ENCODE measurements around the gene TH.
"Not testable (repeated sequence)": the region's sequence is repeated elsewhere in the genome, so short reads cannot be mapped to it uniquely, and the experiment has no call there.

TH gene

GRCh38 chr11:2127482-2128129 is 44.0 kb downstream of the TH start:
- DNase-seq: no peak

GRCh38 chr11:2126520-2127085 is 45.0 kb downstream of the TH start:
- no peak for DNase-seq

DNA sequence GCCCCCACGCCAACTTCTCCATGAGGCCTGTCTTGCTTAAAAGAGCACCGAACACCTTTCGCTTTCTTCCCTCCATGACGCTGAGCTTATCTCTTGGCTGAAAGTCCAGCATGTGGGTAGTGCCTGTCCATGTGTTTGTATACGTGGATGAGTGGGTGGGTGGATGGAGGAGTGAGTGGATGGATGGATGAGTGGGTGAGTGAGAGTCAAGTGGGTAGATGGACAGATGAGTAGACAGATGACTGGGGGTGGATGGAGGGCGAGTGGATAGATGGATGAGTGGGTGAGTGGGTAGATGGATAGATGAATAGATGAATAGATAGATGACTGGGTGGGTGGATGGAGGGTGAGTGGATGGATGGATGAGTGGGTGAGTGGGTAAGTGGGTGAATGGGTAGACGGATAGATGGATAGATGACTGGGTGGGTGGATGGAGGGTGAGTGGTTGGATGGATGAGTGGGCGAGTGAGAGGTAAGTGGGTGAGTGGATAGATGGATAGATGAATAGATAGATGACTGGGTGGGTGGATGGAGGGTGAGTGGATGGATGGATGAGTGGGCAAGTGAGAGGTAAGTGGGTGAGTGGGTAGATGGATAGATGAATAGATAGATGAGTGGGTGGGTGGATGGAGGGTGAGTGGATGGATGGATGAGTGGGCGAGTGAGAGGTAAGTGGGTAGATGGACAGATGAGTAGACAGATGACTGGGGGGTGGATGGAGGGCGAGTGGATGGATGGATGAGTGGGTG is 46.7 kb downstream of the TH start:
- not testable (repeated sequence) for DNase-seq

GRCh38 chr11:2123628-2123960 is 48.0 kb downstream of the TH start:
- DNase-seq: no peak

DNA sequence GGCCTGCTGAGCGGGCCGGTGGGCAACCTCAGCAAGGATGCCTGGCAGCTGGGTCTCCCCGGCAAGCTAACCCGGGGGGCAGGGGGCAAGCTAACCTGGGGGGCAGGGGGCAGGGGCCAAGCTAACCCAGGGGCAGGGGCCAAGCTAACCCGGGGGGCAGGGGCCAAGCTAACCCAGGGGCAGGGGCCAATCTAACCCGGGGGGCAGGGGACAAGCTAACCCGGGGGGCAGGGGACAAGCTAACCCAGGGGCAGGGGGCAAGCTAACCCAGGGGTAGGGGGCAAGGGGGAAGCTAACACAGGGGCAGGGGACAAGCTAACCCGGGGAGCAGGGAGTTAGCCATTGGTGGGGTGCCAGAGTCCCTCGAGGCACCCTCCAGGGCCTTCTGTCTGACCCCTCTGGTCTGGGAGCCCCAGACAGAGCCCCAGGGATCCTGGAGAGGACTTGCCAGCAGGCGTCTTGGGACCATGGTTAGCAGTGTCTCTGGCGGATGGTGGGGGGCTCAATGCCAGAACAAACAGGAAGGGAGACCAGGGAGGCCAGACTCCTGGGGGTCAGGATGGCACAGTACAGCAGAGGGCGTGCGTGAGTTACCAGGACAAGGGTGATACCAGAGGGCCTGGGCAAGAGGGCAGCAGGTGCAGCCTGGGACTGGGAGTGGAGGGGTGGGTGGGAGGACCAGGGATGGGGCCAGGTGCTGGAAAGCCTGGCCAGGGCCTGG is 48.5 kb downstream of the TH start:
- DNase-seq: no peak

GRCh38 chr11:2122222-2122906 is 49.3 kb downstream of the TH start:
- DNase-seq: no peak

DNA sequence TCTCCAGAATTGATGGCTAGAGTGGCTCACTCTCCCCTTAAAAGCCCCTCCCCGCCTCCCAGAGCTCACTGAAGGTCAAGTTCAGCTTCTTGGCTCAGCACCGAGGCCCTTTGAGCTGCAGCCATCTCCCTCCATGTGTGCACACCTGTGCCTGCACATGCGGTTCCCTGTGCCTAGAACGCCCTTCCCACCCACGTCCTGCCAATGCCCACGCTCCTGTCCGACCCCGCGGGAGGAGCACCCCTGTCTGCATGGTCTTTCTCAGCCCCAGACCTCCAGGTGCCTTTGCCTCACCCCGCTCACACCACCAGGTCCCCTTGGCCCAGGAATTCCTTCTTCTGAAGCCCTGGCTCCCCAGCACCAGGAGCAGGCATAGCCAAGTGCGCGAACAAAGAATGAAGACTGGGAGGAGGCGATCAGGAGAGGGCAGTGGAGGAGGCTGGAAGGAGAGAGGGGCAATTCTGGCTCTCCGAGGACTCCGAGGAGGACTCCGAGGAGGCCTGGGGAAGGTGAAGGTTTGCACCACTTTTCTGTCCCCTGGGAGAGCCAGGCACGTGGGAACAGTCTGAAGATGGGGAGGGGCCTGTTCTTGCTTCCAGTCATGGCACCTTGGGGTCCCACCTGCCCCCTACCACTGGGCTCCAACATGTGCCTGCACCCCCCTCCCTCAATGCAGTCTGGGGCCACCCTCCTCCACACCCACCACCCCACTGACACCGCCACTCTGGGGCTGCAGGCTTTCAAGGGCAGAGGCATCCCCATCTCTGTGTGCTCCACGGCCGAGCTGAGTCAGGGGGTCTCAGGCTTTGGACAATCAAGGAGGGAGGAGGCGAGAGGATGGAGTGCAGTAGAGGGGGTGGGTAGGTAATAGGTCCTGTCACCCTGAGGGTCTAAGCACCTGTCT is 50.1 kb downstream of the TH start:
- DNase-seq: no peak

DNA sequence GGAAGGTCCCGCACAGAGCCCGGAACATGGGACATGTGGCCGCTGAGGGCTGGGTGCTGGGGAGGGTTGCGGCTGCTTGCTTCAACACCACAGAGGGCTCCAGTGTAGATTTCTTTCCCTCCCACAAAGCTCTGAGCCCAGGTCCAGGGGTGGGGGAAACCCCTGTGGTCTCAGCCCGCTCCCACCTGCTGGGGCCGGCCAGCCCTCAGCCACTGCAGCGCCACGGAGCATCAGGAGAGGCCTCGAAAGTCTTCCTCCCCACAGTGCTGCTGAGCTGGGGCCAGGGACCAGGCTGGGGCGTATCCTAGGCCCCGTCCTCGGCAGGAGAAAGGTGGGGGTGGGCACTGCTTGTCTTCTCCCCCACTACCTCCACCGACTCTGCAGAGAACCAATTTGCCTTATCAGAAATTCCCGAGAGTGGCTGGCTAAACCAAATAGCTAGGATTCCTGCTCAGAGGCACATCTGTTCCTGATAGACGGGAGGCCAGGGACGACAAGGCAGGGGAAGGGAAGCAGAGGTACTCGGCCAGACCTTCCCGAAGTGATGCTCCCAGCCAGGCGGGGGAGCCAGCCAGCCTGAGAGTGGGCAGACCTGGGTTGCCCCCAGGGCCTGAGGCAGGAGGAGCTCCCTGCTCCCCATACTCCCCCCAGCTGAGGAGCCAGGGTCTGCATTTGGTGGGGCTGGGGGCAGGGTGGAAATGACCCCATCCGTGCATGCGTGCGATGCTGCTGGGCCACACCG is 51.1 kb downstream of the TH start:
- DNase-seq: no peak

GRCh38 chr11:2118677-2119076 is 52.9 kb downstream of the TH start:
- DNase-seq: no peak

GRCh38 chr11:2116680-2117079 is 54.9 kb downstream of the TH start:
- DNase-seq: no peak

DNA sequence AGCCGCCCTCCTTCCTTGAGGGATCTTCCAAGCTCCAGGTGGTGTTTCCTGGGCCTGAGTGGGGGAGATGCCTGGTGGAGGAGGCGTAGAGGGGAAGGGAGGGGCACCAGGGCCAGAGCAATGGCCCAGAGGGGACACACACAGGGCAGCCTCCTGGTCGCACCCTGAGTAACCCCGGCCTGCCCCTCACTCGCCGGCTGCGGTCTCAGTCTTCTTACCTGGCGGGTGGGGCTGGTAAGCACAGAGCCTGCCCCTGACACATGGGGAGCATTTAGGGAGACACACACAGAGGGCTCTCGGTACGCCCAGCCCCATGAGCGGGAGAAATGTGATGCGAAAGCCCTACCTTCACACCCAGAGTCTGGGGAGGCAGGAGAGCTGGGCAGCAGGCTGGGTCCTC is 56.3 kb downstream of the TH start:
- DNase-seq: no peak

GRCh38 chr11:2114430-2115241 is 57.0 kb downstream of the TH start:
- DNase-seq: no peak

All from NCI-H226 (cell line).